GM12892 (cell line): Measurements from ENCODE around the gene REM2.
"Not testable (repeated sequence)": the region's sequence is repeated elsewhere in the genome, so short reads cannot be mapped to it uniquely, and the experiment has no call there.

Experiments
- DNase-seq: peaks from one replicate; pipeline ENCODE4 v3.0.0; 2011; ENCODE audit not compliant: insufficient read length
- FAIRE-seq: peaks from 2 replicates; lab custom pipeline; 2011; peaks lifted over from hg19 to GRCh38; lab: Jason Lieb, UNC
- POLR2A ChIP-seq: IDR thresholded peaks from 2 replicates; pipeline ENCODE4 v1.6.1; 2011; ENCODE audit warnings: low read depth, low read length, control low read depth
- POLR2AphosphoS5 ChIP-seq: IDR thresholded peaks from 2 replicates; pipeline ENCODE4 v1.6.1; 2011; ENCODE audit warnings: low read depth, low read length, control low read depth
- TAF1 ChIP-seq: IDR thresholded peaks from 2 replicates; pipeline ENCODE4 v1.6.1; 2011; ENCODE audit warnings: low read depth, mild to moderate bottlenecking, control low read depth, low read length, borderline replicate concordance

The REM2 gene

DNA sequence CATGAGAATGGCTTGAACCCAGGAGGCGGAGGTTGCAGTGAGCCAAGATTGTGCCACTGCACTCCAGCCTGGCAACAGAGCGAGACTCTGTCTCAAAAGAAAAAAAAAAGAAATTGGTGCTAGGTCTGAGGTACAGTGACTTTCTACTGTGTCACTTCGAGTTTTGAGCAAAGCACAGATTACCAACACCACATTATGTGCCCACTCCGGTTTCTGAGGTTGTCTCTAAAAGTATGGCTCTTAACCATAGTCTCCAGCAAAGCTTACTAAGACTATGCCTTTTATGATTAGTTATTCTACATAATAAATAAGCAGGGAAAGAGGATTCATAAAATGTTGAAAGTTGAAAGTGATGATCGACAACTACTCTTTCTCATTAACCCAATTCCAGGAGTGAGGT lies 27.9 kb downstream of the REM2 start:
- no peak for DNase-seq
- no peak for FAIRE-seq
- TF ChIP-seq TAF1 (no peak), POLR2A (no peak)

DNA sequence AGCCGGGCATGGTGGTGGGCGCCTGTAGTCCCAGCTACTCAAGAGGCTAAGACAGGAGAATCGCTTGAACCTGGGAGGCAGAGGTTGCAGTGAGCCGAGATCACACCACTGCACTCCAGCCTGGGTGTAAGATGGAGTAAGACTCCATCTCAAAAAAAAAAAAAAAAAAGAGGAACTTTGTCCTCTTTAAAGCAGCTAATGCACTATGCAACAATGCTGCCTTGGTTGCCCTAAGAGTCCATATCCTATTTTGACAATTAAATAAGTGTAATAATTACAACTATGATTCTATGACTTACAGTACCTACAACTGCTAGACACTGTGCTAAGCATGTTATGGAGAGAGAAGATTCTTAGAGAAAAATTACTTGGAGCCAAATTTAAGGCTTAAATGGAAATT lies 31.8 kb downstream of the REM2 start:
- DNase-seq, FAIRE-seq: not testable (repeated sequence)

DNA sequence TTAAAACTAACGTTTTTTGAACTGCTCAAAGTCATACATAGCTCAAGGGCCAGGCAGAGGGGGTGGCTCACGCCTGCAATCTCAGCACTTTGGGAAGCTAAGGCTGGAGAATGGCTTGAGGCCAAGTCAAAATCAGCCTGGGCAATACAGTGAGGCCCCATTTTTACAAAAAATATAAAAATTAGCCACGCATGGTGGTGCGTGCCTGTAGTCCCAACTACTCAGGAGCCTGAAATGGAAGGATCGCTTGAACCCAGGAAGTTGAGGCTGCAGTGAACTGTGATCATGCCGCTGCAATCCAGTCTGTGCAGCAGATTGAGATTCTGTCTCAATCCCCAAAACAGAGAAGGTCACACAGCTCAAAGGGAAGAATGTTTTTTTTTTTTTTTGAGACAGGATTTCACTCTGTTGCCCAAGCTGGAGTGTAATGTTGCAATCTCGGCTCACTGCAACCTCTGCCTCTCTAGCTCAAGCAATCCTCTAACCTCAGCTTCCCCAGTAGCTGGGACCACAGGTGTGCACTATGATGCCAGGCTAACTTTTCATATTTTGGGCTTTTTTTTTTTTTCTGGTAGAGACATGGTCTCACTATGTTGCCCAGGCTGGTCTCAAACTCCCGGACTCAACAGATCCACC lies 33.0 kb downstream of the REM2 start:
- TF ChIP-seq POLR2A, result no peak
- TF ChIP-seq POLR2AphosphoS5, result 0 out of 2 replicates have a peak, but pooled peaks have one; percentile 20
- FAIRE-seq, result no peak
- DNase-seq, result no peak

DNA sequence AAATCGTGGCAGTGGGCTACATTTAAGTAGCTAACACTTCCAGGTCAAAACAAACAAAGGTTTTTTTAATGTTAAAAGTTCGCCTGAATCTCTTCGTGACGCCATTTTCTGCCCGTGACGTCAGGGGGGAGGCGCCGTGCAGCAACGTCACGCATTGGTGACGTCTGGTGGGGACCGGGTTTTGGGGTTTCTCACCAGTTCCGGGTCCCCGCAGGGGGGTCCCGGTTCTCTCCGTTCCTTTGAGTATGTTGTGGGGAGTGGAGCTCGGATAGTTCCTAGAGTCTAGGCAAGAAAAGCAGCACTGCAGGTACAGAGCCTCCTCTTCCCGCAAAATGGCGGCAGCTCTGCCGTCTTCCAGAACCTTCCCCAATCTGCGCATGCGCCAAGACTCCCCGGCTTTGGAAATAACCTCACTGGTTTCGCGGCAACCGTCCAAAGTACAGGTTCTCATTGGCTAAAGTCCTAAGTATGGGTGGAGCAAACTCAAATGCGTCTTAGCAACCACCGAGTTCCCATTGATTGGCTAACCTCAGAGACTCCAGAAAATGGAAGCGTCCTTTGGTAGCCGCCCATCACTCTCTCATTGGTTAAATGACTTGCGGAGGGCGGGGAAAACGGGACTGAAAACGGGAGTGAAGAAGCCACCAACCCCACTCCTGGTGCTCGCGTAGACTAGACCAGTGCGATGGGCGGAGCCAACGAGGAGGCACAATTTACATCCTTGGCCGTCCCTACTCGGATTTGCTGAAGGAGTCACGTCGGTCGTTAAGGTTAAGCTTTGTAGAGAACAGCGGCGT lies 36.0 kb downstream of the REM2 start, which contains the start of gene RBM23:
Gene RBM23 (minus strand): TSS at position 346 of the 797 bp plus-strand sequence.
- FAIRE-seq, result peak; percentile 93
- TF ChIP-seq POLR2AphosphoS5, result peak; percentile 56; the same call in 1 of the 2 replicates
- TF ChIP-seq POLR2A, result peak; percentile 81
- peak; percentile 50; the same call in 1 of the 2 replicates for TF ChIP-seq TAF1
- peak; percentile 87 for DNase-seq

- no peak for FAIRE-seq
- peak; percentile 20 for DNase-seq
- TF ChIP-seq TAF1 (no peak), POLR2A (no peak), POLR2AphosphoS5 (no peak; the same call in 1 of the 2 replicates)
These were observed 36.5 kb downstream of the REM2 start for GRCh38 chr14:22919601-22919921.

DNA sequence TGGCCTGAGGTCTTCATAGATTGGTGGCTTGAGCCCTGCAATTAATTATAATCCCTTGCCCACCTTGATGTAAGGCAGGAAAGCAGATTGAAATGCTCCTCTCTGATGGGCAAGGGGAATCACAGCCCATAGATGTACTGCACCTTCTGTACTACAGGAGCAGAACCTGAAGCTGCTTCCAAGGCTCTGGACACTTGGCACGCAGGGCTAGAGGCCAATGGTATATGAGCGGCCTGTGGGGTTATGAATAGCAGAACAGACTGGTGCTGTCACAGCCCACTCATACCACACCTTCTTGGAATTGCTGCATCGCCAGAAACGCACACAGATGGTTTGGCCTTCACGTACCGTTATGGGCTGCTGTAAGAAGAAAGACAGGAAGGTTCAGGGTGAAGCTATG lies 37.7 kb downstream of the REM2 start:
- TF ChIP-seq TAF1 (no peak), POLR2A (no peak), POLR2AphosphoS5 (no peak)
- no peak for FAIRE-seq

DNA sequence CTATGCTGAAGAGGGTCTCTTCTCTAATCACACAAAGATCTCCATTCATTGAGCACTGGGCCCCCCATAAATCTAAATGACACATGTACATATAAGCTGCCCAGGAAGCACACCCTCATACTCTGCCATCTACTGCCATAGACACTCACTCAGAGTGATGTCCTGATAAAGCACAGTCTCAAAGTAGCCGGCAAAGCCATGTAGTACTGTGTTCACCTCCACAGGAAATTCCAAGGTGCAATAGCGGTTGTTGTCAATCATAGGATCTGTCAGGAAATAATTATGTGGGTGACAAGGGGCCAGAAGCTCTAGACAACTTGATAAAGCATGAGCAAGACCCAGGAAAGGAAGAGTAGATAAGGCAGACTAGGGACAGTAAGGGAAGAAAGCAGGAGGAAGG lies 39.3 kb downstream of the REM2 start:
- no peak for TF ChIP-seq POLR2AphosphoS5
- no peak for TF ChIP-seq TAF1
- TF ChIP-seq POLR2A, result no peak
- no peak for FAIRE-seq
- no peak for DNase-seq

More for the DNA sequence above, 37.7 kb downstream of the REM2 start:
- DNase-seq, result no peak

DNA sequence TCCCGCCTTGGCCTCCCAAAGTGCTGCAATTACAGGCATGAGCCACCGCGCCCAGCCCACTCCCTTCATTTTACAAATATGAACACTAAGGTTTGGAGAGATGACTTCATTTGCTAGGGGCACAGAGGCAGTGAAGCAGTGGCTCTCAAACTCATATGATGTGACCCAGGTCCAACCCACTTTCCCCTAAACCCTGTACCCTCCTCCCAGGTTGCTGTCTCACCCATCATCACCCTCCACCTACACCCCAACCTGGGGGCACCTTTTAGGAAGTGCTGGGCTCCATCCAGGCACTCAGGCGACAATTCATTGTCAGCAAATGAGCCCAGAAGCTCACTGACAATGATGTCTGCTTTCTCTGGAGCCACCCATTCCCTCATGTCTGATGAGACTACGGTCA lies 40.7 kb downstream of the REM2 start:
- DNase-seq (no peak), FAIRE-seq (no peak)
- TF ChIP-seq POLR2AphosphoS5 (no peak), POLR2A (no peak), TAF1 (no peak)

DNA sequence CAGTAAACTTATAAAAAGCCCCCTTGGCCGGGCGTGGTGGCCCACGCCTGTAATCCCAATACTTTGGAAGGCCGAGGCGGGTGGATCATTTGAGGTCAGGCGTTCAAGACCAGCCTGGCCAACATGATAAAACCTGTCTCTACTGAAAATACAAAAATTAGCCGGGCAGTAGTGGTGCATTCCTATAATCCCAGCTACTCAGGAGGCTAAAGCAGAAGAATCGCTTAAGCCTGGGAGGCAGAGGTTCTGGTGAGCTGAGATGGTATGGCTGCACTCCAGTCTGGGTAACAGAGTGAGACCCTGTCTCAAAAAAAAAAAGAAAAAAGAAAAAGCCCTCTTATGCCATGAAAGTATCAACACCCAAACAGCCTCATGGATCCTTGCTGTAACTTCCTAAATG lies 42.5 kb downstream of the REM2 start:
- DNase-seq (no peak), FAIRE-seq (no peak)
- TF ChIP-seq POLR2A (no peak), POLR2AphosphoS5 (no peak), TAF1 (no peak)

GRCh38 chr14:22926316-22926715 lies 43.3 kb downstream of the REM2 start:
- FAIRE-seq, result no peak
- no peak for DNase-seq
- TF ChIP-seq POLR2A (no peak), TAF1 (no peak)

GRCh38 chr14:22928237-22929103 lies 45.4 kb downstream of the REM2 start:
- TF ChIP-seq TAF1, result no peak
- TF ChIP-seq POLR2A, result no peak
- no peak; the same call in 1 of the 2 replicates for TF ChIP-seq POLR2AphosphoS5

More at GRCh38 chr14:22928237-22929103, 45.4 kb downstream of the REM2 start:
- DNase-seq, result no peak
- FAIRE-seq, result no peak
